Left lung (tissue), 10 donors: ENCODE results near the gene ACVR2A. TPM values are rescaled to one million over a fixed set of nuclear protein-coding genes. Genes with fewer than 3 reads are reported as not detected.
A peak's percentile ranks its signal among the peaks of the same experiment; 100 is the strongest.

Experiments used
- ATAC-seq: fragments of 200-7000 bp; cut with Tn5 transposase; one replicate; pipeline ENCODE4 v1.9.1; 2020; ENCODE audit warnings: moderate library complexity
- DNase-seq, 4 donors: peaks; one replicate each; pipeline ENCODE4 v3.0.0-alpha.2; 2013 to 2020
- H3K27ac ChIP-seq, 2 donors: fragments of 200-600 bp; sonication (generic) in 1 of 2; one replicate each; pipeline versions ENCODE4 v1.5.0 to v1.8.0; 2020 to 2021
- H3K27me3 ChIP-seq, 2 donors: fragments of 200-600 bp; sonication (generic) in 1 of 2; one replicate each; pipeline versions ENCODE4 v1.5.0 to v1.8.0; 2020 to 2021
- H3K36me3 ChIP-seq, 2 donors: fragments of 200-600 bp; sonication (generic) in 1 of 2; one replicate each; pipeline versions ENCODE4 v1.5.0 to v1.8.0; 2020 to 2021
- H3K4me1 ChIP-seq, 2 donors: fragments of 200-600 bp; one replicate each; pipeline ENCODE4 v1.8.0; 2021
- H3K4me3 ChIP-seq, 2 donors: fragments of 200-600 bp; sonication (generic) in 1 of 2; one replicate each; pipeline versions ENCODE4 v1.5.0 to v1.8.0; 2020 to 2021; ENCODE audit warnings: mild to moderate bottlenecking in 1 of 2
- H3K9me3 ChIP-seq, 2 donors: fragments of 200-600 bp; sonication (generic) in 1 of 2; one replicate each; pipeline versions ENCODE4 v1.5.0 to v1.8.0; 2020 to 2021
- intact Hi-C, 2 donors: fragments of 100-400 bp; cut with DNase I; formaldehyde crosslinking; loops; one replicate each; pipeline versions ENCODE4 v1.11.2 to v1.14.2; 2022
- polyA plus RNA-seq, 6 donors: library from polyadenylated mRNA; unstranded; fragments of 120-200 nt; gene quantifications; one replicate each; pipeline ENCODE4 v1.2.1, GENCODE V29; 2013; ENCODE audit not compliant: insufficient read length in 6 of 6
- total RNA-seq, 2 donors: library from RNA; stranded (reverse); fragmentation: NEBNext Ultra II Directional; extraction: Animal tissue kit (Norgen Biotek cat#: 25700); gene quantifications; one replicate each; pipeline ENCODE4 v1.2.1, GENCODE V29; 2021
- TF ChIP-seq, protein P1 (sequence below), 2 donors: fragments of 200-600 bp; sonication (generic) in 1 of 2; IDR thresholded peaks; one replicate each; pipeline versions ENCODE4 v1.5.0 to v1.8.0; 2021; ENCODE audit warnings: antibody characterized with exemption in 2 of 2
- donor health status: DM: no; HTN: yes; CAD: no.
- donor health status: DM: no; HTN: no; CAD: no.

ACVR2A gene
- total and polyA plus RNA-seq, 8 donors = 17.8 to 35.9 (median 28.1) TPM

DNA sequence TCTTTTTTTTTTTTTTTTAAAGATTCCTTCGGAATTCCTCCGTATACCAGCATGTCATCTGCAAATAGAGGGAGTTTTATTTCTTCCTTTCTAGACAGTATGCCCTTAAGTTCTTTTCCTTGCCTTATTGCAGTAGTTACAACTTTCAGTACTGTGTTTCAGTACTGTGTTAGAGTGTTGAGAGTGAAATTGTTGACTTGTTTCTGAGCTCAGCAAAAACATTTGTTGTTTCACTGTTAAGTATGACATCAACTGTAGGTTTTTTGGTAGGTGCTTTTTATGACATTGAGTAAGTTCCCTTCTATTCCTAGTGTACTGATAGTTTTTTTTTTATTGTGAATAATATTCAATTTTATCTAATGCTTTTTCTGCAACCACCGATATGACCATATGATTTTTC lies 43.9 kb downstream of the ACVR2A start:
- intact Hi-C loops = no loop called here
- H3K27me3 ChIP-seq = no peaks in the 10 kb centered on the region
- no peak overlapping the region for H3K4me3 ChIP-seq
- ATAC-seq (no peak), DNase-seq (no peak)
- TF ChIP-seq, protein P1, sequence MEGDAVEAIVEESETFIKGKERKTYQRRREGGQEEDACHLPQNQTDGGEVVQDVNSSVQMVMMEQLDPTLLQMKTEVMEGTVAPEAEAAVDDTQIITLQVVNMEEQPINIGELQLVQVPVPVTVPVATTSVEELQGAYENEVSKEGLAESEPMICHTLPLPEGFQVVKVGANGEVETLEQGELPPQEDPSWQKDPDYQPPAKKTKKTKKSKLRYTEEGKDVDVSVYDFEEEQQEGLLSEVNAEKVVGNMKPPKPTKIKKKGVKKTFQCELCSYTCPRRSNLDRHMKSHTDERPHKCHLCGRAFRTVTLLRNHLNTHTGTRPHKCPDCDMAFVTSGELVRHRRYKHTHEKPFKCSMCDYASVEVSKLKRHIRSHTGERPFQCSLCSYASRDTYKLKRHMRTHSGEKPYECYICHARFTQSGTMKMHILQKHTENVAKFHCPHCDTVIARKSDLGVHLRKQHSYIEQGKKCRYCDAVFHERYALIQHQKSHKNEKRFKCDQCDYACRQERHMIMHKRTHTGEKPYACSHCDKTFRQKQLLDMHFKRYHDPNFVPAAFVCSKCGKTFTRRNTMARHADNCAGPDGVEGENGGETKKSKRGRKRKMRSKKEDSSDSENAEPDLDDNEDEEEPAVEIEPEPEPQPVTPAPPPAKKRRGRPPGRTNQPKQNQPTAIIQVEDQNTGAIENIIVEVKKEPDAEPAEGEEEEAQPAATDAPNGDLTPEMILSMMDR (IDR thresholded peaks at IDR 0.05) = no peak
- H3K9me3 ChIP-seq = no peaks in the 10 kb centered on the region
- no peaks in the 10 kb centered on the region for H3K36me3 ChIP-seq
- no peak overlapping the region for H3K27ac ChIP-seq
- no peaks in the 10 kb centered on the region for H3K4me1 ChIP-seq

DNA sequence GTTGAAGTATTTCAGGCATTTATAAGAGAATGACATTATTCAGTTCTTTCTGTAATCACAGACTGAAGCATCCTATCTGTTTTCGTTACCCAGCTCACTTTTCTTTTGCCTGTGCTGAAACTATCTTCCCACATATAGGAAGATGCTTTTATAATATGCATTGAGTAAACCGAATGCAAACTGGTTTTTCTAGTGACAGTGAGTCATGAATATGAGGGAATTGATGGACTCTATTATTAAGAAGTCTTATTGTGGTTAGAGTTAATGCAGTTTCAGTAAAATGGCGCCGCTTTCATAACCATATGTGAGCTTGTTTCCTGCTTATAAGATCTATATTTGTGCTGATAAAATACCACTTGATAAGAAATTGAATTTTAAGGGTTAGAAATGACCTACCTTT lies 59.2 kb downstream of the ACVR2A start:
- intact Hi-C loops = no loop called here
- DNase-seq = no peak
- no peaks in the 10 kb centered on the region for H3K27me3 ChIP-seq
- ATAC-seq = no peak
- no peaks in the 10 kb centered on the region for H3K4me1 ChIP-seq
- TF ChIP-seq, protein P1 (IDR thresholded peaks at IDR 0.05) = no peak
- H3K27ac ChIP-seq = no peak overlapping the region
- H3K4me3 ChIP-seq = no peak overlapping the region
- H3K9me3 ChIP-seq = no peaks in the 10 kb centered on the region
- H3K36me3 ChIP-seq = no peaks in the 10 kb centered on the region

DNA sequence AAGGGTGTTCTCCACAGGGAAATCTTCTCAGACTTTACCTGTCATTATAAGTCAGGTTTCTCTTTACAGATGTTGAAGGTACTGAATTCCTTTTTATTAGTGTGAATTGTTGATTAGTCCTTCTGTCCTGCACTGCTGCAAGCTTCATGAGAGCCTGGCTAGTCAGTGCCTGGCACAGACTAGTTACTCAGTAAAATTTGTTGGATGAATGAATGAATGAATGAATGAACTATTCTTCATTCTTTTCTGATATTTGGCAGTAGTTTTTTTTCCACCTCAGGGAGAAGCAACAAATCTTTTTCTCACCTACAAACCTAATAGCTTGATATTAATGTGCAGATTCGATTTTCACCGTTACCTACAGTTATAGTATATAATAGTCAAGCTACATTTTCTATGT lies 64.3 kb downstream of the ACVR2A start:
- intact Hi-C loops = no loop called here
- ATAC-seq = no peak
- H3K27ac ChIP-seq = no peak overlapping the region

DNA sequence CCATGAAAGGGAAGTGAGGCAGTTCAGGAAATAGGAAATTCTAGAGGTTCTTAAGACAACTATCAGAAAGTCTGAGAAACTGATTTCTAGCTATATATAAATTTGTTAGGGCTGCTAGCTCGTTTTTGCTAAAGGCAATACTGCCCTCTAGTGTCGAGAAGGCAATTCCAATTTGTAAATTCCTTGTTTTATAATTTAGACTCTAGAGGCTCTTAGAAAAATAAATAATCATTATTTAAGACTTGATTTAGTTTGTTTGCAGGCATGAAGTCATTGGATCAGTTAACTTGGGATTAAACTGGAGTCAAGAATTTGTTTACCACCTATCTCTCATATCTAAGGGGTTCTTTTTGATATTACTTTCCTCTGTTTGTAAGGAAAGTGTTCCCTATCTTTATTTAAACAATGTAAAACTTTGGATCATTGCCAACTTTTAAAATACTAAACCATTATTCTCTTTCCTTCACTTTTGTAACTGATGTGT lies 66.2 kb downstream of the ACVR2A start:
- no peaks in the 10 kb centered on the region for H3K9me3 ChIP-seq
- H3K4me3 ChIP-seq = no peak overlapping the region
- TF ChIP-seq, protein P1 (IDR thresholded peaks at IDR 0.05) = peak; percentile 66 to 77
- DNase-seq (peak in 2 of 4 donors; percentile 69 to 80), ATAC-seq (peak; percentile 75)
- H3K27me3 ChIP-seq = no peaks in the 10 kb centered on the region
- H3K4me1 ChIP-seq = peaks cover 3 to 26% of the 10 kb centered on the region in 2 donors
- H3K36me3 ChIP-seq = no peaks in the 10 kb centered on the region
- intact Hi-C loops = loop anchor here in 1 of 2 donors (10.0 kb wide), 1 partner anchor 816 kb away; no protein-coding TSS in a partner anchor
- no peak overlapping the region for H3K27ac ChIP-seq

More for the DNA sequence above, 64.3 kb downstream of the ACVR2A start:
- Histone ChIP-seq H3K27me3 (no peaks in the 10 kb centered on the region), H3K4me1 (peaks cover 3 to 21% of the 10 kb centered on the region in 2 donors), H3K36me3 (no peaks in the 10 kb centered on the region), H3K9me3 (no peaks in the 10 kb centered on the region), H3K4me3 (no peak overlapping the region)
- TF ChIP-seq, protein P1 (IDR thresholded peaks at IDR 0.05) = no peak
- no peak for DNase-seq

DNA sequence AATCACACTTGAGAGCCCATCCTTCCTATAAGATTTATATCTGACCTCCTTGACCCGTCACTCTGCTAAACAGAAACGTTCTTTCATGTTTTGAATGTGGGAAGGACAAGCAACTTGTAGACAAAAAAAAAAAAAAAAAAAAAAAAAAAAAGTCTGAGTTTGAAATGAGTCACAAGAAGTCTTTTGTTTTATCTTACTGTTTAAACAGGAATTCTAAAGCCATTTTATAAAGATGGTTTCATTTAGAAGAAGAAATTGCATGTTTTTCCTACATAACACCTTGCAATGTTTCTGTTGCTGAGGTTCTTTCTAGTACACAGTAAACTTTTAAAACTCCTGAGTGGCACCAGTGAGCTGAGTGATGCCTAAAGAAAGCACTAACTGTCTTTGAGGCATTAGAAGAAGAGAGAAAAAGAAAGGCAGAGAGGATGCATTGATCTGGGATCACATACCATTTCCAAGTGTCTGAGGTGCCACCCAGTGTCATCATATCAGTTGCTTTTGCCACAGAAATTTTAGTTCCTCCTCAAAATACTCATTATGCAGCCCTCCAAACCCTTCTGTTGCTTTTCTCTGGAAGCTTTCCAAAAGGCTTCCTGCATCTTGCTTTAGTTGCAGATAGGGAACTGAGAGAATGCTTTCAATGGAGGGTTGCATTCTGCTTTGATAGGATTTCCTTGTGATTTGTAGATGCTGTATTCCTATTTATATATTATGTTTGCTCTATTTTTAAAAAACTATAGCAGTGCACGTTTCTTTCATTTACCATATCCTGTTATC lies 69.1 kb downstream of the ACVR2A start:
- intact Hi-C loops = loop anchor here in 1 of 2 donors (10.0 kb wide), 1 partner anchor 819 kb away; no protein-coding TSS in a partner anchor
- peak in 1 of 4 donors; percentile 40 for DNase-seq
- peak; percentile 24 for ATAC-seq
- H3K27me3 ChIP-seq = no peaks in the 10 kb centered on the region
- peaks cover 3 to 29% of the 10 kb centered on the region in 2 donors for H3K4me1 ChIP-seq
- no peak overlapping the region for H3K4me3 ChIP-seq
- peaks cover 0 to 7% of the 10 kb centered on the region in 2 donors for H3K36me3 ChIP-seq
- TF ChIP-seq, protein P1 (IDR thresholded peaks at IDR 0.05) = no peak
- no peaks in the 10 kb centered on the region for H3K9me3 ChIP-seq
- H3K27ac ChIP-seq = no peak overlapping the region
